ENCODE data around the gene ARHGAP22. TPM values are rescaled to one million over a fixed set of nuclear protein-coding genes. Genes with fewer than 3 reads are reported as not detected.

ARHGAP22 gene
- total RNA-seq, 3 donors from 2014 or later, result 2.6 to 8.2 (median 4.8) TPM

DNA sequence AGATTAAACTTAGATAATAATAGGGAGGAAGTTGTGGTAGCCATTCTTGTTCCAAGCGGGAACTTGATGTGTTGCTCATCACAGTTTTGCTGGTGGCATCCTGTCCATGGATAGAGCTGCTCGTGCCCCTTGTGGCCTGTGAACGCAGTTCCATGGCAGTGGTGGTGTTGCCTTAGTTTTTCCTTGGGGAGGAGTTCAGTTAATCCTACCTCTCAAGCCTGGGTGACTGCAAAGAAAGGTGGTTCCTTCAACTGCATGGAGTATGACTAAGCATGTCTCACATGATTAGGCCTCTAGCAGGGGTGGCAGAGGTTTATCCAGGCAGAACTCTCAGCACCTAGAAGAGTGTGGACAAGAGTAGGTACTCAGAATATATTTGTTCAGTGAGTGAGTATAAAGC lies 198.7 kb downstream of the ARHGAP22 start:
- no peaks in the 10 kb centered on the region for H3K36me3 ChIP-seq
- H3K4me1 ChIP-seq, result no peaks in the 10 kb centered on the region
- intact Hi-C loops (cut with DNase I; ENCODE audit: low total_unique reads), result no loop called here
- TF ChIP-seq POLR2AphosphoS5 (IDR thresholded peaks at IDR 0.05) (no peak), POLR2A (IDR thresholded peaks at IDR 0.05) (no peak)
- TF ChIP-seq, protein P1, sequence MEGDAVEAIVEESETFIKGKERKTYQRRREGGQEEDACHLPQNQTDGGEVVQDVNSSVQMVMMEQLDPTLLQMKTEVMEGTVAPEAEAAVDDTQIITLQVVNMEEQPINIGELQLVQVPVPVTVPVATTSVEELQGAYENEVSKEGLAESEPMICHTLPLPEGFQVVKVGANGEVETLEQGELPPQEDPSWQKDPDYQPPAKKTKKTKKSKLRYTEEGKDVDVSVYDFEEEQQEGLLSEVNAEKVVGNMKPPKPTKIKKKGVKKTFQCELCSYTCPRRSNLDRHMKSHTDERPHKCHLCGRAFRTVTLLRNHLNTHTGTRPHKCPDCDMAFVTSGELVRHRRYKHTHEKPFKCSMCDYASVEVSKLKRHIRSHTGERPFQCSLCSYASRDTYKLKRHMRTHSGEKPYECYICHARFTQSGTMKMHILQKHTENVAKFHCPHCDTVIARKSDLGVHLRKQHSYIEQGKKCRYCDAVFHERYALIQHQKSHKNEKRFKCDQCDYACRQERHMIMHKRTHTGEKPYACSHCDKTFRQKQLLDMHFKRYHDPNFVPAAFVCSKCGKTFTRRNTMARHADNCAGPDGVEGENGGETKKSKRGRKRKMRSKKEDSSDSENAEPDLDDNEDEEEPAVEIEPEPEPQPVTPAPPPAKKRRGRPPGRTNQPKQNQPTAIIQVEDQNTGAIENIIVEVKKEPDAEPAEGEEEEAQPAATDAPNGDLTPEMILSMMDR (IDR thresholded peaks at IDR 0.05), result no peak
- DNase-seq (ENCODE audit: low spot score in 2 of 2), result no peak
- H3K9me3 ChIP-seq, result peaks cover 0 to 1% of the 10 kb centered on the region in 2 donors
- H3K27me3 ChIP-seq, result no peaks in the 10 kb centered on the region
- no peak overlapping the region for H3K4me3 ChIP-seq
- no peak overlapping the region for H3K27ac ChIP-seq

DNA sequence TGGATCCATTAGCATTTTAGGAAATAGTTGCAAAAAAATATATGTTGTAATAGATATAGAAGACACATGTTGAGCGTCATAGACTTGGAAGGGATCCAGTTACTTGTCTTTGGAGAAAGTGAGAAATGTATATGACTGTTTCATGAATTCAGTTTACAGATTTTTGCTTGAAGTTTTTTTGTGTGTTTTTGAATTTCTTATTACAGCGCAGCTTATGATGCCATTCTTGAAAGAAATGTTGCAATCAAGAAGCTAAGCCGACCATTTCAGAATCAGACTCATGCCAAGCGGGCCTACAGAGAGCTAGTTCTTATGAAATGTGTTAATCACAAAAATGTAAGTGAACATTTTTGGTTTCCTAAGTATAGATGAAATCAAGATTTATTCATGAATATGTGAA lies 200.2 kb downstream of the ARHGAP22 start:
- Histone ChIP-seq H3K27me3 (no peaks in the 10 kb centered on the region), H3K4me3 (no peak overlapping the region), H3K27ac (no peak overlapping the region), H3K9me3 (no peaks in the 10 kb centered on the region), H3K36me3 (no peaks in the 10 kb centered on the region), H3K4me1 (peaks cover 0 to 3% of the 10 kb centered on the region in 2 donors)
- TF ChIP-seq, protein P1 (IDR thresholded peaks at IDR 0.05), result no peak
- TF ChIP-seq POLR2AphosphoS5 (IDR thresholded peaks at IDR 0.05) (no peak), POLR2A (IDR thresholded peaks at IDR 0.05) (no peak)
- intact Hi-C loops (cut with DNase I; ENCODE audit: low total_unique reads), result no loop called here
- no peak for DNase-seq (ENCODE audit: low spot score in 2 of 2)

DNA sequence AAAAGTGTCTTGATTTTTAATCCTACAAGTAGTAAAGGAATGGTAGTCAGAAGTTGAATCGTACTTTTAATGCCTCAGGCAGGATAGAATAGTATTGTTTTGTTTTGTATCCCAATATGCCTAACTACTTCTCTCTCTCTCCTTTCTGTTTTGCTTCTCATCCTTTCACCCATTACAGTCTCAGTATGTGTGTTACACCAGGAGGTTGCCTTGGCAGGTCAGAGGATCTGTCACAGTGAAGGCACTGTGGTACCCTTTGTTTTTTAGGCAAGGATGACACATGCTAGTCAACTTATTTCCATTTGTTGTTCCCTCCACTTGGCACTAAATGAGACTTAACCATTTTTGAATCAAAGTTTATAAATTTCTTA lies 204.0 kb downstream of the ARHGAP22 start:
- intact Hi-C loops (cut with DNase I; ENCODE audit: low total_unique reads), result no loop called here
- no peak overlapping the region for H3K27ac ChIP-seq
- no peak for DNase-seq (ENCODE audit: low spot score in 2 of 2)
- peaks cover 0 to 6% of the 10 kb centered on the region in 2 donors for H3K4me1 ChIP-seq
- TF ChIP-seq POLR2AphosphoS5 (IDR thresholded peaks at IDR 0.05), result no peak
- no peak for TF ChIP-seq POLR2A (IDR thresholded peaks at IDR 0.05)
- TF ChIP-seq, protein P1 (IDR thresholded peaks at IDR 0.05), result no peak
- H3K36me3 ChIP-seq, result no peaks in the 10 kb centered on the region
- H3K9me3 ChIP-seq, result no peaks in the 10 kb centered on the region
- H3K27me3 ChIP-seq, result no peaks in the 10 kb centered on the region
- no peak overlapping the region for H3K4me3 ChIP-seq

DNA sequence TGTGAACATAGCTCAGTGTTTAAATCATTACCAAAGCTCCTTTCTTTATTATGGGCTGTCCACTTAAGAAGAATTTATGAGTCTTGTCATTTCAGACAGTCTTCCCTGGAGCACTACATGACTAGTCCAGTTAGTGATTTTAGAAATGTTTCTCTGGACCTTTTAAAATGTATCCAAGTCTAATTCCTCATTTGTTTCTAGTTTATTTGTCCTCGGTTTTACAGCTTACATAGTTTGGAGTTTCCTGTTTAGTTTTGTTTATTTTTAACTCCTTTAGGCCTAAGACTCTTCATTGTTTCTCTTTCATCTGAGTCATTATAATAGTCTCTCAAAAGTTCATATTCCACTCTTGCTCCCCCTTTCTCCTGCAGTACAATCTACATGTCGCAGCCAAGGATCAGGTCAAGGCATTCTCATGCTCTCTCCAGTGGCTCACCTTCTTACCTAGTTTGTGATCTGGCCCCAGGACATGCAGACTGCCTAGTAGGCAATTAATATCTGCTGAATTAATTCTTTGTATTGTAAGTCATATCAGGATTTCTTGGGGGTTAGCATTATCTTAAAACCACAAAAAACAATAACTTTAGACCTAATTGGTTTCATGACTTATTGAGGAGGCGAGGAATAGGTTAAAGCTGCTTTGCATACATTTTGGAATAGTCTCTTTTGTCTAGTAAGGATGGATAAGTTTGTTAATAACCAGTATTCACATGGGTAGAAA lies 204.6 kb downstream of the ARHGAP22 start:
- Histone ChIP-seq H3K27ac (no peak overlapping the region), H3K9me3 (no peaks in the 10 kb centered on the region), H3K4me1 (peaks cover 0 to 6% of the 10 kb centered on the region in 2 donors), H3K36me3 (no peaks in the 10 kb centered on the region), H3K27me3 (no peaks in the 10 kb centered on the region), H3K4me3 (no peak overlapping the region)
- TF ChIP-seq, protein P1 (IDR thresholded peaks at IDR 0.05), result no peak
- TF ChIP-seq POLR2A (IDR thresholded peaks at IDR 0.05) (no peak), POLR2AphosphoS5 (IDR thresholded peaks at IDR 0.05) (no peak)
- no peak for DNase-seq (ENCODE audit: low spot score in 2 of 2)
- intact Hi-C loops (cut with DNase I; ENCODE audit: low total_unique reads), result no loop called here

DNA sequence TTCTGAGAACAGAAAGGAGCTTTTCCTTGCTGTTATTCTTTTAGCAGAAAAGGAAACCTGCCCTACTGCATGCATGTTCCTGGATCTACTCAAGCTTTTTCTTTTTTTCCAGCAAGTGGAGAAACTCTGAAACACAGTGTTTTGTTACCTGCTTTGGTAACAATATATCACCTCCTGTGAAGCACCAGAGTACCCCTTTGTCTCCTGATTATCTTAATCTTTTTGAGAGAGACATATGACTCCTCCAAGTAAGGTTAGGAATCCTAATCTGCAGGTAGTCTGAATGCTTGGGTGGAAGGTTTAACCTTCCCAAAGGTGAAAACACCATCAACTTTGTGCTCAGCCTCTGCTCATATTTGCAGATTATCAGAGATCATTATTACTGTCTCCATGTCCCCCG lies 205.3 kb downstream of the ARHGAP22 start:
- DNase-seq (ENCODE audit: low spot score in 2 of 2), result no peak
- Histone ChIP-seq H3K27ac (no peak overlapping the region), H3K4me3 (no peak overlapping the region), H3K27me3 (no peaks in the 10 kb centered on the region), H3K36me3 (no peaks in the 10 kb centered on the region), H3K9me3 (no peaks in the 10 kb centered on the region), H3K4me1 (peaks cover 0 to 6% of the 10 kb centered on the region in 2 donors)
- TF ChIP-seq POLR2A (IDR thresholded peaks at IDR 0.05), result no peak
- no peak for TF ChIP-seq POLR2AphosphoS5 (IDR thresholded peaks at IDR 0.05)
- TF ChIP-seq, protein P1 (IDR thresholded peaks at IDR 0.05), result no peak
- intact Hi-C loops (cut with DNase I; ENCODE audit: low total_unique reads), result no loop called here
